ENCODE measurements around the gene USP30.

GRCh38 chr12:109088818-109089217 is 36.4 kb downstream of the USP30 start:
- TF ChIP-seq CTCF (conservative IDR thresholded peaks at IDR 0.05; ENCODE audit: low read length), result no peak
- TF ChIP-seq EZH2phosphoT487 (IDR thresholded peaks at IDR 0.05; ENCODE audit: borderline replicate concordance), result no peak

Measured in Loucy (cell line).